ENCODE data around the gene ADAMTSL2.
A peak's percentile ranks its signal among the peaks of the same experiment; 100 is the strongest.

ADAMTSL2 gene

DNA sequence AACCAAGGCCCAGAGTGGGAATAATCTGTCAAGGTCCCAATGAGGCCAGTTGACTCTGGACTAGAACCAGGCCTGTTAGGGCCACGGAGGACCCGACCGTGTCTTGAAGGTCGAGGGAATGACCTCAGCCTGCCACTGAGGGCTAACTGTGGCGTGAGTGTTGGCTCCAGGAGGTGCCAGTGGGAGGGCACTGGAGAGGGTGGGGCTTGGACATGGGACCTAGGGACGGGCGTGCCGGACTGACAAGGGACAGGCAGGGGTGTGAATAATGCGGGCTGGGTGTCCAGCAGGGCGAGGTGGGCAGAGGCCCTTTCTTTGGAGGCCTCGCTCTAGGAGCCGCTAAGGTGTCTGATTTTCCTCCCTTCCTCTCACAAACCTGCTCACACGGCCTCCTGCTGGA is 7.5 kb downstream of the ADAMTSL2 start:
- Mint-ChIP-seq H3K27ac (no peak overlapping the region), H3K4me3 (no peak overlapping the region), H3K4me1 (peaks cover 18 to 28% of the 10 kb centered on the region in 2 donors), H3K27me3 (peaks cover 7 to 30% of the 10 kb centered on the region in 2 donors), H3K9me3 (no peaks in the 10 kb centered on the region), H3K36me3 (peaks cover 0 to 7% of the 10 kb centered on the region in 2 donors)
- ATAC-seq (replicated peaks) (no peak), DNase-seq (no peak)

DNA sequence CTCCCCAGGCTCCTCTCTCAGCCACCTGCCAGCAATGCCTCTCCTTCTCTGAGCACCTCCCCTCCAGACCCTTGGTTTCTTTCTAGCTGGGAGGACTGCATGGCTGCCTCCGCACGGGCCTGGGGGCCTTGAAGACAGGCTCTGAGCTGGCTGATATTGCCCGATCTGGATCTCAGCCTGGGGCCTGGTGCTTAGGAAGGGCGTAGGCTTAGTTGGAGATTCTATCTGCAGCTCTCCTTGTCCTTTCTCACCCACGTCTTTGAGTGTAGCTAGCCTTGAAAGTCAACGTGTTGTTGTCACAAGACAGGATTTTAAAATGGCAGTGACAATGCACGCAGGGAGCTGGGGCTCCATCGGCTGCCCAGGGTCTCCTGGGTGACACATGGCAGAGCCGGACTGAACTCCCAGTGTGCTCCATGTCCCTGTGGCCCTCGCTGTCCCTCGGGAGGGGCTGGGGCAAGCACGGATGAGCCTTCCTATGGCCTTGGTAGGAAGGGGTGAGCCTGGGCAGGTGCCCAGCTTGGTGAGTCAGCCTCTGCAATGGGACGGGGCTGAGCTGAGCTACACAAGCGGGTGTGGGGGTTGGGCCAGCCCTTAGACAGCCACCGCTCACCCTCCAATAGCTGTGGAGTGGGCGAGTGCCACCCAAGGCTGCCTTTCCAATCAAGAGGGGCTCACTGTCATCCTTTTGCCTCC is 9.4 kb downstream of the ADAMTSL2 start:
- no peak for ATAC-seq (replicated peaks)

DNA sequence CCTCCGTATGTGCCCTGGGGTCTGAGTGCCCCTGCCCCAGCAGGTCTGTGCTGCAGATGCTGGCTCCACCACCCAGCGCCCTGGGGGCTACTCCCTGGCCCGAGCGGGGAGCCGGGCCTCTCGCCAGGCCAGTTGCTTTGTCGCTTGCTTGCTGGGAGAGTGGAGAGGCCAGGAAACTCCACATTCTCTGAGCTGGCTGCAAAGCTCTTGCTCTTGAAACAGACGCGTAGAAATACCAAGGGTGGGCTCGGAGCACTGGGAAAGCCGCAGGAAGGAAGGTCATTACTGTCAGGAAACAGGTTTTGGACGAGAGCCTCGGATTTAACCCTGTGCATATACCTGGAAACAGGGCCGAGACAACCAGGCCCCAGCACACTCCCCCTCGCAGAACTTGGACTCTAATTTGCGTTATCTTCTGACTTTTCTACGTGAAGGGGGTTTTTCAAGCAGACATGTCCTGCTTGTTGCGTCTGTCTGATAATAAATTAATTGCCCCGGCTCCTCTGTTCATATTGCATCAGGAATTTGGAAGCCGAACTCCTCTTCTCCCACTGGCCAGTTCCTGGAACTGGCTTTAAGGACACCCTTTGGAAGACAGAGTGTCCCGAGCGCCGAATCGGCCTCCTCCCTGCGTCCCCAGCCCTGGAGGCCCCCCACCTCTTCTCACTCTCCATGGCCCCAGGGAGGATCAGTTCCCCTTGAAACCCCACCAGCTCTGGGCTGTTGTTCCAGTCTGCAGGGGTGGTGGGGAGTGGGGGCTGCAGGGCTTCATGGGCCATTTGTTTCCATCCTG is 11.2 kb downstream of the ADAMTSL2 start:
- Mint-ChIP-seq H3K4me1 (peaks cover 4 to 6% of the 10 kb centered on the region in 2 donors), H3K27me3 (peaks cover 6 to 16% of the 10 kb centered on the region in 2 donors), H3K36me3 (peaks cover 0 to 5% of the 10 kb centered on the region in 2 donors), H3K4me3 (no peak overlapping the region), H3K27ac (no peak overlapping the region), H3K9me3 (no peaks in the 10 kb centered on the region)
- DNase-seq: no peak
- no peak for ATAC-seq (replicated peaks)

More for the DNA sequence above, 9.4 kb downstream of the ADAMTSL2 start:
- H3K27me3 Mint-ChIP-seq: peaks cover 9 to 31% of the 10 kb centered on the region in 2 donors
- peak overlapping the region; percentile 25 for H3K27ac Mint-ChIP-seq
- H3K36me3 Mint-ChIP-seq: peaks cover 0 to 9% of the 10 kb centered on the region in 2 donors
- H3K4me3 Mint-ChIP-seq: no peak overlapping the region
- no peaks in the 10 kb centered on the region for H3K9me3 Mint-ChIP-seq
- peaks cover 19 to 21% of the 10 kb centered on the region in 2 donors for H3K4me1 Mint-ChIP-seq
- DNase-seq: no peak

DNA sequence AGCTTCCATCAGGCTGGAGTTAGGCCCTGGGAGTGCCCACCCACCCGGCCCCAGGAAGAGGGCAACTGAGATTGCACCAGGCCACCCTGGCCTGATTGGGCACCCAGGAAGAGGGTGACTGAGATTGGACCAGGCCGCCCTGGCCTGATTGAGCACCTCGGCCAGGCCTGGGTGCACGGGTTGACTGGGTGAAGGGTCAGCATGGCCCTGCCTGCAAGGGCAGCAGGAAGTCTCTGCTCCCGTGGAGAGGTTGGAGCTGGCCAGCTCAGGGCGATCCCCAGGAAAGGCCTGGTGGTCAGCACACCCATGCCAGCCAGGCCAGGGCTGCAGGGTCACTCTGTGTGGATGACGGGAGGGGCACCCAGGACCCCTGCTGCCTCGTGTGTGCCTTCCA is 11.8 kb downstream of the ADAMTSL2 start:
- H3K4me1 Mint-ChIP-seq: peaks cover 0 to 4% of the 10 kb centered on the region in 2 donors
- peaks cover 0 to 5% of the 10 kb centered on the region in 2 donors for H3K36me3 Mint-ChIP-seq
- no peak overlapping the region for H3K27ac Mint-ChIP-seq
- H3K9me3 Mint-ChIP-seq: no peaks in the 10 kb centered on the region
- peaks cover 12 to 21% of the 10 kb centered on the region in 2 donors for H3K27me3 Mint-ChIP-seq
- H3K4me3 Mint-ChIP-seq: no peak overlapping the region
- DNase-seq: no peak
- no peak for ATAC-seq (replicated peaks)

DNA sequence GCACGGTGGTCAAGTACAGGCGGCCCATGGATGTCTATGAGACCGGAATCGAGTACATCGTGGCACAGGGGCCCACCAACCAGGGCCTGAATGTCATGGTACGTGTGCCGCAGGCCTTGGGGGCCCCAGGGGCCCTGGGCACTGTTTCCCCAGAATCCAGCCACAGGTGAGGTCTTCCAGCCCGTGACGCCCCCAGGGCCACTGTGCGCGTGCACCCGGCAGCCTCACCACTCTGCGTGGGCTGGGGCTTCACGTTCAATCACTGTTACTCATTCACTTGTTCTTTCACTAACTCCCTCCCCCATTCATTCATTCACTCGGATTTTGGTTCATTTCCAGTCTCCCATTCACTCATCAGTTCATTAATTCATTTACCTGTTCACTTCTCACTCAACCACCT is 12.6 kb downstream of the ADAMTSL2 start:
- Mint-ChIP-seq H3K27ac (no peak overlapping the region), H3K4me3 (no peak overlapping the region), H3K36me3 (peaks cover 0 to 5% of the 10 kb centered on the region in 2 donors), H3K4me1 (peaks cover 0 to 2% of the 10 kb centered on the region in 2 donors), H3K9me3 (no peaks in the 10 kb centered on the region), H3K27me3 (peaks cover 12 to 21% of the 10 kb centered on the region in 2 donors)
- DNase-seq (no peak), ATAC-seq (replicated peaks) (no peak)

DNA sequence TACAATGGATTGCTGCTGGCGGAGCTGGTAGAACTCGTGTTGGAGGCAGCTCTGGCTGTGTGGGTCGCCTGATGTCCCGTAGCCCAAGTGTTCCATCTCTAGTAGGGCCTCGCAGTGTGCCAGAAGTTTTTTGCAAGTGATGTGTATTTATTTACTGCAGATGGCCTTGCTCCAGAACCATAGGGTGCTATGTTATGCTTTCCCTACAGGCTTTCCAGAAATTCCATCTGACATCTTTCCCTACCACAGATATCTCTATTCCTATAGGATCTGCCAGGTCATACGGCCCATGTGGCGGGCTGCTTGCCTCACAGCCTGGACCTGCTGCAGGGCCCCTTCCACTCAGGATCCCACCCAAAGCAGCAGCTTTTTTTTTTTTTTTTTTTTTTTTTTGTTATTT is 16.9 kb downstream of the ADAMTSL2 start:
- no peaks in the 10 kb centered on the region for H3K9me3 Mint-ChIP-seq
- peaks cover 16 to 34% of the 10 kb centered on the region in 2 donors for H3K27me3 Mint-ChIP-seq
- no peak for ATAC-seq (replicated peaks)
- peaks cover 5 to 6% of the 10 kb centered on the region in 2 donors for H3K4me1 Mint-ChIP-seq
- H3K27ac Mint-ChIP-seq: no peak overlapping the region
- DNase-seq: no peak
- peaks cover 1 to 8% of the 10 kb centered on the region in 2 donors for H3K36me3 Mint-ChIP-seq
- H3K4me3 Mint-ChIP-seq: no peak overlapping the region

DNA sequence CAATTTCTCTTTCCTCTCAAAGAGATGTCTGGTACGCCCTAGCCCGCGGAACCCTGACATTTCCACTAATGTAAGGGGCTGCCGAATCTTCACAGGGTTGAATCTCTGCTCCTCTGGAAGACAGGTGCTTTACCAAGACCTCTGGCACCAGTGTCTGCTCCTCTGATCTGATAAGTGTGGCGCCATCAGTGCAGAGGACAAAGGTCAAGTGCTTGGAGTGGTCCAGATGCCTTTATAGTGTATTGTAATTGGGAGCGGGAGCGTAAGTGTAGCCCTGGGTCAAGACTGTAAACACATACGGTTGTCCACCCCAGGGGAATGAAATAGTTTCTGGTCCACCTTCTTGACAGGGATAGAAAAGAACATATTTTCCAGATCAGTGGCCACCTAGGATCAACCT is 17.7 kb downstream of the ADAMTSL2 start:
- Mint-ChIP-seq H3K27me3 (peaks cover 14 to 33% of the 10 kb centered on the region in 2 donors), H3K9me3 (no peaks in the 10 kb centered on the region), H3K27ac (no peak overlapping the region), H3K4me1 (peaks cover 6 to 13% of the 10 kb centered on the region in 2 donors), H3K4me3 (no peak overlapping the region), H3K36me3 (peaks cover 1 to 7% of the 10 kb centered on the region in 2 donors)
- ATAC-seq (replicated peaks) (no peak), DNase-seq (no peak)

DNA sequence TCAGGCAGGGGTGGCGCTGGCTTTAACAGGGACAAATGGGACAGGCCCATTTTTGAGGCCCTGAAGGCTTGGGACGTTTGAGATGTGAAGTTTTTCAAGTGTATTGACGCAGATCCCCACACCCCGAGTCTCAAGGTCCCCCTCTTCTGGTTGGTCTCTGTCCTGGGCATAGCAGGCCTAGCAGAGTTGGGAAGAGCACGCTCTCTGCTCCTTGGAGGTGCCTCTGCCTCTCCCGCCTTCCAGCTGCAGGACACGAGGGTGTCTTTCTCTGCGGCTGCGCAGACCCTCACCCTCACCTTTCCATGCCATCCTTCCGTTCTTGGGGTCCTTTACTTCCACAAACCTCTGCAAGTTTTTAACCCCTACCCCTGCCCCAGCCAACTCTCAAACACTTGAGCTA is 18.6 kb downstream of the ADAMTSL2 start:
- no peak overlapping the region for H3K27ac Mint-ChIP-seq
- peaks cover 11 to 31% of the 10 kb centered on the region in 2 donors for H3K27me3 Mint-ChIP-seq

DNA sequence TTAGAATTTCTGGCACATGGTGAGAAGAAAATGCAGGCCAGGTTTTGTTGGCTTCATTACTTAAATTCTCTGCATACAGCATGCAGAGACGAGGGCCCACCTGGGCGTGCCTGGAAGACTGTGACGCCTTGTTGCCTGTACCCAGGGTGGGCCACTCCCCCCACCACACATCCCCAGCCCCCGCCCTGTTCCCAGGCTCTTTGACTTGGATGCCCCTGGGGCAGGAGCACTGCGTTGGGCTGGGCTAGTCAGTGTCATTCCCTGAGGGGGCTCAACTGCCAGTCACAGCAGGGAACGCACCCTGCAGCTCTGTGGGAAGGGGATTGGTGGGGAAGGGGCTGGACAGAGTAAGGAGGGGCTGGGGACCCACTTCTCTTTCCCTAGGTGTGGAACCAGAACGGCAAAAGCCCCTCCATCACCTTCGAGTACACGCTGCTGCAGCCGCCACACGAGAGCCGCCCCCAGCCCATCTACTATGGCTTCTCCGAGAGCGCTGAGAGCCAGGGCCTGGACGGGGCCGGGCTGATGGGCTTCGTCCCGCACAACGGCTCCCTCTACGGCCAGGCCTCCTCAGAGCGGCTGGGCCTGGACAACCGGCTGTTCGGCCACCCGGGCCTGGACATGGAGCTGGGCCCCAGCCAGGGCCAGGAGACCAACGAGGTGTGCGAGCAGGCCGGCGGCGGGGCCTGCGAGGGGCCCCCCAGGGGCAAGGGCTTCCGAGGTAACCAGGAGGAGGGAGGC is 19.6 kb downstream of the ADAMTSL2 start:
- peaks cover 11 to 27% of the 10 kb centered on the region in 2 donors for H3K27me3 Mint-ChIP-seq
- H3K27ac Mint-ChIP-seq: no peak overlapping the region
- peaks cover 21 to 32% of the 10 kb centered on the region in 2 donors for H3K4me1 Mint-ChIP-seq
- H3K36me3 Mint-ChIP-seq: peaks cover 1 to 3% of the 10 kb centered on the region in 2 donors
- ATAC-seq (replicated peaks) (no peak), DNase-seq (no peak)
- no peaks in the 10 kb centered on the region for H3K9me3 Mint-ChIP-seq
- H3K4me3 Mint-ChIP-seq: no peak overlapping the region

More for the DNA sequence above, 18.6 kb downstream of the ADAMTSL2 start:
- peaks cover 12 to 22% of the 10 kb centered on the region in 2 donors for H3K4me1 Mint-ChIP-seq
- no peak for DNase-seq
- H3K4me3 Mint-ChIP-seq: no peak overlapping the region
- H3K9me3 Mint-ChIP-seq: no peaks in the 10 kb centered on the region
- no peak for ATAC-seq (replicated peaks)
- H3K36me3 Mint-ChIP-seq: peaks cover 1 to 3% of the 10 kb centered on the region in 2 donors

DNA sequence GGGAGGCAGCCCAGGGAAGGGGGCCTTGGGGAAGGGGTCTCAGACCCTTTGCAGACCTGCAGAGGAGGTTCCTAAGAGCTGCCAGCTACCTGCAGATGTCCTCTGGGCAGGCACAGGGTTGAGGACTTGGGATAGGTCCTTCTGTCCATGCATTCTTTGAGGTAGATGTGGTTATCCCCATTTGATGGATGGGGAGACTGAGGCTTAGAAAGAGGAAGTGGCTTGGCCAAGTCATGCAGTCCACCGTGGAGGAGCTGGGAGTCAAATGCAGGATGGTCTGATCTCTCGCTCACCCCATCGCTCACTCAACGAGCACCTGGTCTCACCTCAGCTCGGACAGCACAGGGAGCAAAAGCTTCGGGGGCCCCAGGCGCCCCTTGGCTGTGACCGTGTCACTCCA is 20.2 kb downstream of the ADAMTSL2 start:
- Mint-ChIP-seq H3K4me1 (peaks cover 23 to 36% of the 10 kb centered on the region in 2 donors), H3K9me3 (peaks cover 0 to 1% of the 10 kb centered on the region in 2 donors), H3K27ac (no peak overlapping the region), H3K36me3 (peaks cover 1 to 6% of the 10 kb centered on the region in 2 donors), H3K4me3 (no peak overlapping the region), H3K27me3 (peaks cover 13 to 29% of the 10 kb centered on the region in 2 donors)
- DNase-seq (no peak), ATAC-seq (replicated peaks) (no peak)

DNA sequence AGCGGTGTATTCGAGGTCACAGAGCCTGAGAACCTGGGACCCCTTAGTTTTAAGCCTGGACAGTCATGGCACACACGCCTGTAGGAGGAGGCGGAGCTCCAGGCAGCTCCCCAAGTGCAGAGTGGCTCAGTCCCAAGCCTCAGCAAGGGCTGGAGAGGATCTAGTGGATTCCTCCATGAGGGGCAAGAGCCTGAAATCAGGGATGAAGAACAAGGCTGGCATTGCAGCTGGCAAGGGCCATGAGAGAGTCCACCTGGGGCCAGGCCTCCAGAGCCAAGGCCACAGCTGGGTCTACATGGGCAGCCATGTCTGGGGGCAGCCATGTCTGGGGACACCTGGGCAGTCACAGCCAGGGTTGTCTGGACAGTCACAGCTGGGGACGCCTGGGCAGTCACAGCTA is 21.9 kb downstream of the ADAMTSL2 start:
- peaks cover 26 to 39% of the 10 kb centered on the region in 2 donors for H3K4me1 Mint-ChIP-seq
- DNase-seq: no peak
- H3K36me3 Mint-ChIP-seq: peaks cover 1 to 9% of the 10 kb centered on the region in 2 donors
- ATAC-seq (replicated peaks): no peak
- H3K27ac Mint-ChIP-seq: peak overlapping the region; percentile 67
- H3K4me3 Mint-ChIP-seq: no peak overlapping the region
- peaks cover 0 to 3% of the 10 kb centered on the region in 2 donors for H3K9me3 Mint-ChIP-seq
- peaks cover 8 to 25% of the 10 kb centered on the region in 2 donors for H3K27me3 Mint-ChIP-seq

DNA sequence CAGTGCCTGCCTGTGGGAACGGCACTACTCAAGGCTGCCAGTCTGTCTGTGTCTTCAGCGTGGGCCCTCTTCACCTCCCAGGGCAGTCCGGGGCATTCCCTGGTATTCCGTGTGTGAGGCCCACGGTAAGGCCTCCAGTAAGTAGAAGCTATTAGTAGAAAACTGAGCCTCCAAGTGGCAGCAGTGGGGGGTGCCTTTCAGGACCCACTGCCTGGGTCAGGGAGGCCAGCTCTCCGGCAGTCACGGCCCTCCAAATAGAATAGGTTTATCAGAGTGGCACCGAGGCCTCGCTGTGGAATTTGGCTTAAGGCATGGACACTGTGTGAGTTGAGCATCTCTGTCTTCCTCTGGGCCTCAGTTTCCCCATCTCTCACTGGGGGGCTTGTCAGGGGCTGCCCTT is 23.1 kb downstream of the ADAMTSL2 start:
- no peak for ATAC-seq (replicated peaks)
- no peak for DNase-seq
- Mint-ChIP-seq H3K27ac (peak overlapping the region; percentile 96), H3K4me3 (peak overlapping the region; percentile 74 to 81), H3K4me1 (peaks cover 28 to 39% of the 10 kb centered on the region in 2 donors), H3K9me3 (peaks cover 0 to 3% of the 10 kb centered on the region in 2 donors), H3K27me3 (peaks cover 8 to 25% of the 10 kb centered on the region in 2 donors), H3K36me3 (peaks cover 1 to 9% of the 10 kb centered on the region in 2 donors)

DNA sequence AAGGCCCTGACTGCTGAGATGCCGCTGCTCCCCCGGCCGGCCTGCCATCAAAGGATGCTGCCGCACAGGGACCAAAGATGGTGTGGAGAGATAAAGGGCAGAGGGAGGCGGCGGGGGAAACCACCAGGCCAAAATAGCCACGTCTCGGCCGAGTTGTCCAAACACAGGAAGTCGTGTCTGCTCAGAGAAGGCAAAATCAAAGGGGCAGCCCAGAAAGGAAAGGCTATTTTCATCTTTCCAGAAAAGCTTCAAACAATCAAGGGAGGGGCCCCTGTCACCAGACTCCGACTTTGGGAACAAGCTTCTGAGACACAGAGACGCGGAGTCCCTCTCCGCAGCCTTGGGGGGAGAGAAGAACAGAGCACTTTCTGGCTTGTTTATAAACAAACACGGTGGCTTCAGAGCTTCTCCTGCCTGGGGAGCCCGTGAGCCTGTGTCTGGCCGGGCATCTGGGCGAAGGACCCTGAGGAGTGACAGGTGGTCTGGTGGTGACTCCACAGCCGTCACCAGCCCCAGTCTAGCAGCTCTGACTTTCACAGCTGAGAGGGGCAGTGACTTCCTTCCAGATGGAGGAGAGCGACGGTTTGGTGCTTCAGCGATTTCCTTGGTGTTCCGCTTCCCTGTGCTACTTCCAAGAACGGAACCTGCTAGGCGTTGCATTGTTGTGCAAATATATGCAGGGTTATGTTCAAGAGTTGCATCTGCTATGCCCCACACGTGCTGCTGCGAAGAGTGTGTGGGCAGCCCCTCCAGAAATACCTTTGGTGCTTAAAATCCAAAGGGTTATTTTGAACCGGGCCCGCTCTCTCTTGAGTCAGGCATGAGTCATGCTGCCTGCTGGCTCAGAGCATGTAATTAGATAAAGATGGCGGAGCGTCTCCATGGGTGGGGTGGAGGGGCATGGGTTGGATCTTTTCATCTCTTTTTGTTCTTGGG is 24.0 kb downstream of the ADAMTSL2 start:
- Mint-ChIP-seq H3K27ac (peak overlapping the region; percentile 96), H3K4me3 (peak overlapping the region; percentile 74 to 81), H3K27me3 (peaks cover 12 to 30% of the 10 kb centered on the region in 2 donors), H3K36me3 (peaks cover 1 to 9% of the 10 kb centered on the region in 2 donors), H3K4me1 (peaks cover 32 to 45% of the 10 kb centered on the region in 2 donors), H3K9me3 (peaks cover 0 to 3% of the 10 kb centered on the region in 2 donors)
- ATAC-seq (replicated peaks) (peak; percentile 81 to 85), DNase-seq (peak; percentile 80)
